Measurements from ENCODE around the gene RSPH10B. TPM values are rescaled to one million over a fixed set of nuclear protein-coding genes. Genes with fewer than 3 reads are reported as not detected.
"Not testable (repeated sequence)": the region's sequence is repeated elsewhere in the genome, so short reads cannot be mapped to it uniquely, and the experiment has no call there.

Gene RSPH10B
- total RNA-seq, 2 donors from 2014 or later: 0.28 to 0.91 TPM

- ATAC-seq (replicated peaks in 1 of 2); DNase-seq; H3K27me3 Mint-ChIP-seq (ENCODE audit: low read depth); H3K36me3 Mint-ChIP-seq (ENCODE audit: insufficient read depth in 2 of 2); H3K27ac Mint-ChIP-seq; H3K4me3 Mint-ChIP-seq; H3K9me3 Mint-ChIP-seq; H3K4me1 Mint-ChIP-seq (ENCODE audit: low read depth): not testable (repeated sequence)
Measured at GRCh38 chr7:5904726-5905125, 65.8 kb downstream of the RSPH10B start.

- not testable (repeated sequence) for H3K36me3 Mint-ChIP-seq (ENCODE audit: insufficient read depth in 2 of 2); H3K4me3 Mint-ChIP-seq; H3K27me3 Mint-ChIP-seq (ENCODE audit: low read depth); H3K27ac Mint-ChIP-seq; H3K9me3 Mint-ChIP-seq; DNase-seq; ATAC-seq (replicated peaks in 1 of 2); H3K4me1 Mint-ChIP-seq (ENCODE audit: low read depth)
Measured at GRCh38 chr7:5903002-5903401, 67.5 kb downstream of the RSPH10B start.

- not testable (repeated sequence) for H3K9me3 Mint-ChIP-seq; H3K36me3 Mint-ChIP-seq (ENCODE audit: insufficient read depth in 2 of 2); H3K4me1 Mint-ChIP-seq (ENCODE audit: low read depth); H3K27me3 Mint-ChIP-seq (ENCODE audit: low read depth)
- peak within 1 kb of the TSS; percentile 80 for H3K27ac Mint-ChIP-seq
- ATAC-seq (replicated peaks in 1 of 2): peak; percentile 98
- peak; percentile 75 to 83 for DNase-seq
- H3K4me3 Mint-ChIP-seq: peak within 1 kb of the TSS; percentile 86 to 88
Measured at GRCh38 chr7:5898480-5899224, 71.8 kb downstream of the RSPH10B start, which contains the start of gene CCZ1. TSS of gene CCZ1 (plus strand) at chr7:5898733. CDS start at chr7:5898800, 67 bp downstream.

- DNase-seq; H3K4me1 Mint-ChIP-seq (ENCODE audit: low read depth); H3K36me3 Mint-ChIP-seq (ENCODE audit: insufficient read depth in 2 of 2); ATAC-seq (replicated peaks in 1 of 2); H3K9me3 Mint-ChIP-seq; H3K27me3 Mint-ChIP-seq (ENCODE audit: low read depth): not testable (repeated sequence)
- H3K4me3 Mint-ChIP-seq: peak overlapping the region; percentile 59 to 65
- peak overlapping the region; percentile 80 for H3K27ac Mint-ChIP-seq
Measured at GRCh38 chr7:5897369-5897919, 73.0 kb downstream of the RSPH10B start.

- H3K9me3 Mint-ChIP-seq: no peaks in the 10 kb centered on the region
- H3K4me3 Mint-ChIP-seq: no peak overlapping the region
- H3K27ac Mint-ChIP-seq: no peak overlapping the region
- H3K27me3 Mint-ChIP-seq (ENCODE audit: low read depth): no peaks in the 10 kb centered on the region
- no peaks in the 10 kb centered on the region for H3K4me1 Mint-ChIP-seq (ENCODE audit: low read depth)
- no peaks in the 10 kb centered on the region for H3K36me3 Mint-ChIP-seq (ENCODE audit: insufficient read depth in 2 of 2)
- DNase-seq: no peak
- ATAC-seq (replicated peaks in 1 of 2): no peak
Measured at GRCh38 chr7:5892498-5892897, 78.0 kb downstream of the RSPH10B start.

GRCh38 chr7:5890244-5890643 is 80.2 kb downstream of the RSPH10B start:
- H3K4me3 Mint-ChIP-seq; H3K9me3 Mint-ChIP-seq; ATAC-seq (replicated peaks in 1 of 2); H3K4me1 Mint-ChIP-seq (ENCODE audit: low read depth); H3K36me3 Mint-ChIP-seq (ENCODE audit: insufficient read depth in 2 of 2); H3K27me3 Mint-ChIP-seq (ENCODE audit: low read depth); DNase-seq; H3K27ac Mint-ChIP-seq: not testable (repeated sequence)

- not testable (repeated sequence) for DNase-seq; H3K27ac Mint-ChIP-seq; H3K4me3 Mint-ChIP-seq; H3K36me3 Mint-ChIP-seq (ENCODE audit: insufficient read depth in 2 of 2); H3K4me1 Mint-ChIP-seq (ENCODE audit: low read depth); H3K9me3 Mint-ChIP-seq; H3K27me3 Mint-ChIP-seq (ENCODE audit: low read depth); ATAC-seq (replicated peaks in 1 of 2)
Measured at GRCh38 chr7:5888021-5888420, 82.5 kb downstream of the RSPH10B start.

GRCh38 chr7:5884431-5884830 is 86.1 kb downstream of the RSPH10B start:
- not testable (repeated sequence) for H3K27ac Mint-ChIP-seq; H3K4me1 Mint-ChIP-seq (ENCODE audit: low read depth); DNase-seq; H3K4me3 Mint-ChIP-seq; H3K9me3 Mint-ChIP-seq; H3K27me3 Mint-ChIP-seq (ENCODE audit: low read depth); ATAC-seq (replicated peaks in 1 of 2); H3K36me3 Mint-ChIP-seq (ENCODE audit: insufficient read depth in 2 of 2)

GRCh38 chr7:5880106-5880505 is 90.4 kb downstream of the RSPH10B start:
- not testable (repeated sequence) for DNase-seq; H3K9me3 Mint-ChIP-seq; H3K4me1 Mint-ChIP-seq (ENCODE audit: low read depth); ATAC-seq (replicated peaks in 1 of 2); H3K27me3 Mint-ChIP-seq (ENCODE audit: low read depth); H3K4me3 Mint-ChIP-seq; H3K36me3 Mint-ChIP-seq (ENCODE audit: insufficient read depth in 2 of 2); H3K27ac Mint-ChIP-seq

- not testable (repeated sequence) for H3K9me3 Mint-ChIP-seq; H3K27ac Mint-ChIP-seq; ATAC-seq (replicated peaks in 1 of 2); H3K36me3 Mint-ChIP-seq (ENCODE audit: insufficient read depth in 2 of 2); H3K4me1 Mint-ChIP-seq (ENCODE audit: low read depth); H3K4me3 Mint-ChIP-seq; DNase-seq; H3K27me3 Mint-ChIP-seq (ENCODE audit: low read depth)
Measured at GRCh38 chr7:5879591-5879990, 90.9 kb downstream of the RSPH10B start.

Other genes starting within 250 kb of the RSPH10B start
- gene RNF216, start 189.0 kb downstream of the RSPH10B start, total RNA-seq: 10 to 100 TPM; 44.6 to 45.7 TPM
- under 1 TPM in 1 of 2 donors, not detected in 1; 0.81 TPM for gene OCM, start 89.9 kb downstream of the RSPH10B start, total RNA-seq
- gene CCZ1, start 72.0 kb downstream of the RSPH10B start, total RNA-seq: 100 to 1,000 TPM in 1 of 2 donors, 10 to 100 TPM in 1; 99.6 to 157 TPM
- gene PMS2, start 38.4 kb upstream of the RSPH10B start, total RNA-seq: 10 to 100 TPM; 22.6 to 28.9 TPM
- 10 to 100 TPM; 42.2 to 49.9 TPM for gene AIMP2, start 38.6 kb upstream of the RSPH10B start, total RNA-seq
- gene ANKRD61, start 60.7 kb upstream of the RSPH10B start, total RNA-seq: not detected
- 100 to 1,000 TPM; 103 to 130 TPM for gene EIF2AK1, start 88.5 kb upstream of the RSPH10B start, total RNA-seq
- gene USP42, start 134.3 kb upstream of the RSPH10B start, total RNA-seq: 10 to 100 TPM; 10.3 to 11.3 TPM